Progenitor cell of endocrine pancreas (in vitro differentiated cells): ENCODE measurements around the gene NACC2. TPM values are rescaled to one million over a fixed set of nuclear protein-coding genes. Genes with fewer than 3 reads are reported as not detected.

Experiments
- DNase-seq: peaks from one replicate; pipeline ENCODE4 v3.0.0; 2021; ENCODE audit warnings: low spot score; ENCODE audit not compliant: unreplicated experiment
- H3K27ac Mint-ChIP-seq: 2 replicates; pipeline ENCODE4 v1.8.0; 2021; ENCODE audit warnings: mild to moderate bottlenecking, moderate library complexity, mixed read lengths
- H3K27me3 Mint-ChIP-seq: 2 replicates; pipeline ENCODE4 v1.8.0; 2021; ENCODE audit warnings: mixed read lengths
- H3K36me3 Mint-ChIP-seq: 2 replicates; pipeline ENCODE4 v1.8.0; 2022; ENCODE audit warnings: mixed read lengths; ENCODE audit not compliant: insufficient read depth
- H3K4me1 Mint-ChIP-seq: 2 replicates; pipeline ENCODE4 v1.8.0; 2021; ENCODE audit warnings: low read depth, mixed read lengths
- H3K4me3 Mint-ChIP-seq: 2 replicates; pipeline ENCODE4 v1.8.0; 2021; ENCODE audit warnings: low read depth, mild to moderate bottlenecking, moderate library complexity, mixed read lengths
- H3K9me3 Mint-ChIP-seq: 2 replicates; pipeline ENCODE4 v1.8.0; 2021; ENCODE audit warnings: low read depth, mixed read lengths
- total RNA-seq: library from RNA; stranded (reverse); gene quantifications from 2 replicates; pipeline ENCODE4 v1.2.1, GENCODE V29; 2021
- TF ChIP-seq, protein P1 (sequence below): fragments of 200-600 bp; sonication (generic); IDR thresholded peaks from one replicate; pipeline ENCODE4 v1.5.0; 2021; ENCODE audit warnings: antibody characterized with exemption, mild to moderate bottlenecking; ENCODE audit not compliant: unreplicated experiment

NACC2 gene
- total RNA-seq, 1 donor from 2014 or later: 11.6 TPM

DNA sequence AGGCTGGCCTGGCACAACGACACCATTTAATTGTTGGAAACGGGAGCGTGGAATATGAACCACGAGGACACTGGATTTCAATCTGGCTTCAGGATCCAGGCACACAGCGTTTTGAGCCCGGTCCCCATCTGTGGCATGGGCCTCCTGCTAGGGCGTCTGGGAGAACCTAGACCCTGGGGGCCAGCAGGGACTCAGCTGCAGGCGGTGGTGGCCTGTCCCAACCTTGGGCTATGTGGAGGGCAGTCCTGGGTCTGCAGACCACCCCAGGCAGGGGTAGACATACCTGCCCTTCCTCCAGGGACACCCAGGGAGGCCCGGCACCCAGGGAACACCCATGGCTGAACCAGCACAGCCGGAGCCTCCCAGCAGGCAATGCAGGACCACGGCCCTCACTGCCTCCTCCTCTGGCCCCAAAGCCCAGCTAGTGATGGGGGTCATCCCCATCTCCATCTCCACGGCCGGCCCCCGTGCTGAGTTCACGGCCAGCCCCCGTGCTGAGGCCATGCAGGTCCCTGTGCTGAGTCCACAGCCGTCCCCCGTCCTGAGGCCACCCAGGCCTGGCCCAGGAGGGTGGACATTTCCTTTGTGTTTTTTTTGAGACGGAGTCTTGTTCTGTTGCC lies 115.4 kb downstream of the NACC2 start:
- H3K36me3 Mint-ChIP-seq: no peaks in the 10 kb centered on the region
- H3K27me3 Mint-ChIP-seq: peaks cover 19% of the 10 kb centered on the region
- TF ChIP-seq, protein P1, sequence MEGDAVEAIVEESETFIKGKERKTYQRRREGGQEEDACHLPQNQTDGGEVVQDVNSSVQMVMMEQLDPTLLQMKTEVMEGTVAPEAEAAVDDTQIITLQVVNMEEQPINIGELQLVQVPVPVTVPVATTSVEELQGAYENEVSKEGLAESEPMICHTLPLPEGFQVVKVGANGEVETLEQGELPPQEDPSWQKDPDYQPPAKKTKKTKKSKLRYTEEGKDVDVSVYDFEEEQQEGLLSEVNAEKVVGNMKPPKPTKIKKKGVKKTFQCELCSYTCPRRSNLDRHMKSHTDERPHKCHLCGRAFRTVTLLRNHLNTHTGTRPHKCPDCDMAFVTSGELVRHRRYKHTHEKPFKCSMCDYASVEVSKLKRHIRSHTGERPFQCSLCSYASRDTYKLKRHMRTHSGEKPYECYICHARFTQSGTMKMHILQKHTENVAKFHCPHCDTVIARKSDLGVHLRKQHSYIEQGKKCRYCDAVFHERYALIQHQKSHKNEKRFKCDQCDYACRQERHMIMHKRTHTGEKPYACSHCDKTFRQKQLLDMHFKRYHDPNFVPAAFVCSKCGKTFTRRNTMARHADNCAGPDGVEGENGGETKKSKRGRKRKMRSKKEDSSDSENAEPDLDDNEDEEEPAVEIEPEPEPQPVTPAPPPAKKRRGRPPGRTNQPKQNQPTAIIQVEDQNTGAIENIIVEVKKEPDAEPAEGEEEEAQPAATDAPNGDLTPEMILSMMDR: no peak
- no peaks in the 10 kb centered on the region for H3K9me3 Mint-ChIP-seq
- no peaks in the 10 kb centered on the region for H3K4me1 Mint-ChIP-seq
- no peak for DNase-seq
- H3K27ac Mint-ChIP-seq: no peak overlapping the region
- H3K4me3 Mint-ChIP-seq: no peak overlapping the region

DNA sequence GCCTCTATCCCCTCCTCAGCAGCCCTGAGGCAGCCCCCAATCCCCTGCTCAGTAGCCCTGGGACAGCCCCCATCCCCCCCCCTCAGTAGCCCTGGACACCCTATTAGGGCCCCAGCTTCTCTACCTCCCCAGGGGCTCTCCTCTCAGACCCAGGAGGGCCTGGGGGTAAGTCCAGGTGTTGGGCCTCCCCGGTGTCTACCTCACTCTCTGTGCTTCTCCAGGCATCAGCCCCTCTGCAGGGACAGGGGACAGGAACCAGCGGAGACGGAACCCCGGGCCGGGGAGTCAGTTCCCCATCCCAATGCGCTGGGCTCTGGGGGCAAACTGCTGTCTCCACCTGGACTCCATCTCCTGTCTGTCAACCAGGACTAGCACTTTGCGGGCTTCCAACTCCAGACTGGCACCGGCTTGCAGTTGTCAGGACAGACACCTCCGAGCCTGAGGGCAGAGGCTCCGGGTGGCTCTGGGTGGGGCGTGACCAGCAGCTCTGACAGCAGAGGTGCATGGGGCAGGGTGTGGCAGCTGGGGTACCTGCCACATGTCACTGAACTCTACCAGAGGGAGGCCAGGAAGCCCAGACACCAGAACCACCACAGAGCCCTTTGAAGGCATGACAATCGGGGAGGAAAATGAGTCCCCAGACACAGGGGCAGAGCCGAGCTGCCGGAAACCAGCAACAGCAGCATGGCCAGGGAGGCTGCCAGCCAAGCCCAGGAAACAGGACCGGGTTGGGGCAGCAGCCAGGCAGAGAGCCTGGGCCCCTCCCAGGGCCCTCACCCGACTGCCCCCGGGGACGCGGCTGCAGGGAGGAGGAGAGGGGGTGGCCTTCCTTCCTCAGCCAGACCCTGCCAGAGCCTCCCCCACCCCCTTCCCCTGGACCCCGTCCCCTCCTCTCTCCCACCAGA lies 116.2 kb downstream of the NACC2 start:
- no peaks in the 10 kb centered on the region for H3K36me3 Mint-ChIP-seq
- TF ChIP-seq, protein P1: no peak
- no peak overlapping the region for H3K27ac Mint-ChIP-seq
- no peak for DNase-seq
- H3K27me3 Mint-ChIP-seq: peaks cover 21% of the 10 kb centered on the region
- H3K4me1 Mint-ChIP-seq: no peaks in the 10 kb centered on the region
- no peak overlapping the region for H3K4me3 Mint-ChIP-seq
- H3K9me3 Mint-ChIP-seq: no peaks in the 10 kb centered on the region

GRCh38 chr9:135976944-135977343 lies 118.1 kb downstream of the NACC2 start:
- TF ChIP-seq, protein P1: no peak
- Mint-ChIP-seq H3K4me1 (no peaks in the 10 kb centered on the region), H3K9me3 (no peaks in the 10 kb centered on the region), H3K27me3 (peaks cover 25% of the 10 kb centered on the region), H3K4me3 (no peak overlapping the region), H3K36me3 (no peaks in the 10 kb centered on the region), H3K27ac (no peak overlapping the region)
- no peak for DNase-seq

GRCh38 chr9:135976531-135976930 lies 118.6 kb downstream of the NACC2 start:
- Mint-ChIP-seq H3K27ac (no peak overlapping the region), H3K27me3 (peaks cover 25% of the 10 kb centered on the region), H3K9me3 (no peaks in the 10 kb centered on the region), H3K4me3 (no peak overlapping the region), H3K36me3 (no peaks in the 10 kb centered on the region), H3K4me1 (no peaks in the 10 kb centered on the region)
- no peak for DNase-seq
- TF ChIP-seq, protein P1: no peak

DNA sequence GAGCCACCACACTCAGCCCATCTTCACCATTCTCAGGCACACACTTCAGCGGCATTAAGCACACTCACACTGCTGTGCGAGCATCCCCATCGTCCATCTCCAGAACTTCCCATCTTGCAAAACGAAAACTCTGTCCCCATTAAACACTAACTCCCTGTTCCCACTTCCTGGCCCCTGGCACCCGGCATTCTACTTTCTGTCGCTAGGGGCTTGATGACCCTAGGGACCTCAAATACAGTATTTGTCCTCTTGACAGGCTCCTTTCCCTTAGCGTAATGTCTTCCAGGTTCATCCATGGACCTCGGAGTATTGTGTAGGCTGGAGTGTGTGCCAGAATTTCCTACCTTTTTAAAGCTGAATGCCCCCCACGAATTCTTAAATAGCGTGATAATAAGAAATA lies 119.3 kb downstream of the NACC2 start:
- no peak overlapping the region for H3K4me3 Mint-ChIP-seq
- H3K27me3 Mint-ChIP-seq: peaks cover 25% of the 10 kb centered on the region
- H3K4me1 Mint-ChIP-seq: no peaks in the 10 kb centered on the region
- H3K27ac Mint-ChIP-seq: no peak overlapping the region
- H3K36me3 Mint-ChIP-seq: no peaks in the 10 kb centered on the region
- TF ChIP-seq, protein P1: no peak
- H3K9me3 Mint-ChIP-seq: no peaks in the 10 kb centered on the region
- DNase-seq: no peak
